Cardiac atrium fibroblast (primary cell): ENCODE results near the gene ZNF584. TPM values are rescaled to one million over a fixed set of nuclear protein-coding genes. Genes with fewer than 3 reads are reported as not detected.

ENCODE experiments used
- total RNA-seq: library from RNA; depleted of rRNA; stranded (reverse); fragments of >200 nt; gene quantifications from 2 replicates; pipeline ENCODE4 v1.2.3, GENCODE V29; 2015

The ZNF584 gene
- total RNA-seq: 13.0 and 15.4 TPM in 2 replicates

GRCh38 chr19:58408152-58409009, at the start of gene ZNF584:
TSS of gene ZNF584 (plus strand) at chr19:58408649. CDS start at chr19:58409148, 499 bp downstream.

GRCh38 chr19:58362272-58362994, 46.0 kb upstream of the ZNF584 start, which contains the start of gene ZNF497:
TSS of gene ZNF497 (minus strand) at chr19:58362751. CDS start at chr19:58357635, 5,116 bp downstream.

GRCh38 chr19:58380662-58381459, 27.6 kb upstream of the ZNF584 start, which contains the start of gene ZNF837:
TSS of gene ZNF837 (minus strand) at chr19:58381030. CDS start at chr19:58369332, 11,698 bp downstream.

GRCh38 chr19:58386576-58387337, 21.7 kb upstream of the ZNF584 start, which contains the start of gene RPS5:
TSS of gene RPS5 (plus strand) at chr19:58387269. CDS start at chr19:58388138, 869 bp downstream.

GRCh38 chr19:58395220-58395978, 13.1 kb upstream of the ZNF584 start, which contains the start of gene RNF225:
TSS of gene RNF225 (plus strand) at chr19:58395656. CDS start at chr19:58396090, 434 bp downstream.

GRCh38 chr19:58439576-58440554, 31.4 kb downstream of the ZNF584 start, which contains the start of gene ZNF132:
TSS of gene ZNF132 (minus strand) at chr19:58440153. CDS start at chr19:58439821, 332 bp downstream.

GRCh38 chr19:58451358-58452101, 43.1 kb downstream of the ZNF584 start, which contains the start of gene ZNF324B:
TSS of gene ZNF324B (plus strand) at chr19:58451622. CDS start at chr19:58453702, 2,080 bp downstream.

GRCh38 chr19:58466760-58467589, 58.5 kb downstream of the ZNF584 start, which contains the start of gene ZNF324:
TSS of gene ZNF324 (plus strand) at chr19:58467080. CDS start at chr19:58469186, 2,106 bp downstream.

Other genes starting within 250 kb of the ZNF584 start
- 19.3 and 29.0 TPM in 2 replicates for gene ZNF274, start 225.6 kb upstream of the ZNF584 start, total RNA-seq
- gene ZNF544, start 179.7 kb upstream of the ZNF584 start, total RNA-seq: 13.4 and 64.2 TPM in 2 replicates
- gene ZNF8, start 129.7 kb upstream of the ZNF584 start, total RNA-seq: 4.9 and 6.6 TPM in 2 replicates
- gene ERVK3-1, start 103.3 kb upstream of the ZNF584 start, total RNA-seq: 32.9 and 64.4 TPM in 2 replicates
- 1.9 and 2.0 TPM in 2 replicates for gene ZSCAN22, start 81.7 kb upstream of the ZNF584 start, total RNA-seq
- 95.4 and 130 TPM in 2 replicates for gene A1BG, start 55.2 kb upstream of the ZNF584 start, total RNA-seq
- gene ZNF497, start 45.9 kb upstream of the ZNF584 start, total RNA-seq: 0.18 and 0.97 TPM in 2 replicates
- 4.5 and 5.0 TPM in 2 replicates for gene ZNF837, start 27.6 kb upstream of the ZNF584 start, total RNA-seq
- gene RPS5, start 21.4 kb upstream of the ZNF584 start, total RNA-seq: 2,709 and 3,064 TPM in 2 replicates
- not detected in 2 replicates for gene RNF225, start 13.0 kb upstream of the ZNF584 start, total RNA-seq
- gene ZNF132, start 31.5 kb downstream of the ZNF584 start, total RNA-seq: 3.8 and 3.9 TPM in 2 replicates
- gene ZNF324B, start 43.0 kb downstream of the ZNF584 start, total RNA-seq: 5.8 and 9.6 TPM in 2 replicates
- gene ZNF324, start 58.4 kb downstream of the ZNF584 start, total RNA-seq: 8.7 and 13.6 TPM in 2 replicates
- gene ZNF446, start 67.7 kb downstream of the ZNF584 start, total RNA-seq: 7.3 and 12.8 TPM in 2 replicates
- gene SLC27A5, start 103.3 kb downstream of the ZNF584 start, total RNA-seq: 11.0 and 12.8 TPM in 2 replicates
- 10.9 and 15.3 TPM in 2 replicates for gene ZBTB45, start 111.2 kb downstream of the ZNF584 start, total RNA-seq
- gene TRIM28, start 135.4 kb downstream of the ZNF584 start, total RNA-seq: 249 and 264 TPM in 2 replicates
- 93.0 and 104 TPM in 2 replicates for gene CHMP2A, start 146.5 kb downstream of the ZNF584 start, total RNA-seq
- 33.6 and 41.5 TPM in 2 replicates for gene UBE2M, start 150.0 kb downstream of the ZNF584 start, total RNA-seq
- gene MZF1, start 164.7 kb downstream of the ZNF584 start, total RNA-seq: 14.7 and 14.8 TPM in 2 replicates